SK-N-MC (cell line): ENCODE results near the gene TCN2.

Experiments used
- EZH2 ChIP-seq: fragments of 200-600 bp; sonication (generic); IDR thresholded peaks from one replicate; pipeline ENCODE4 v1.6.1; 2017; ENCODE audit warnings: antibody characterized with exemption
- POLR2AphosphoS5 ChIP-seq: IDR thresholded peaks from 2 replicates; pipeline ENCODE4 v1.6.1; 2012; ENCODE audit warnings: mild to moderate bottlenecking, low read depth, low read length, borderline replicate concordance

GRCh38 chr22:30606455-30607299 lies at the start of gene TCN2:
- TF ChIP-seq EZH2: no peak
- no peak for TF ChIP-seq POLR2AphosphoS5
